GM06990 (cell line): ENCODE measurements around the gene MAU2.

Source experiments
- DNase-seq: peaks from one replicate; pipeline ENCODE4 v3.0.0-alpha.2; 2011; ENCODE audit not compliant: insufficient read length; ENCODE audit errors: extremely low read depth
- H3K27me3 ChIP-seq: replicated peaks from 2 replicates; pipeline ENCODE4 v1.6.0; 2011; ENCODE audit warnings: low read length; ENCODE audit not compliant: control insufficient read depth, insufficient read depth
- H3K36me3 ChIP-seq: 2 replicates; pipeline ENCODE4 v1.5.1; 2011; ENCODE audit warnings: low read length; ENCODE audit not compliant: control insufficient read depth, insufficient read depth
- H3K4me3 ChIP-seq: replicated peaks from 2 replicates; pipeline ENCODE4 v1.5.1; 2011; ENCODE audit warnings: low read depth, mild to moderate bottlenecking, control low read depth, low read length
- CTCF ChIP-seq: IDR thresholded peaks from 2 replicates; pipeline ENCODE4 v1.5.1; 2011; ENCODE audit warnings: low read length, control low read depth, mild to moderate bottlenecking, inconsistent platforms; ENCODE audit not compliant: insufficient read depth, poor library complexity, severe bottlenecking

The MAU2 gene

DNA sequence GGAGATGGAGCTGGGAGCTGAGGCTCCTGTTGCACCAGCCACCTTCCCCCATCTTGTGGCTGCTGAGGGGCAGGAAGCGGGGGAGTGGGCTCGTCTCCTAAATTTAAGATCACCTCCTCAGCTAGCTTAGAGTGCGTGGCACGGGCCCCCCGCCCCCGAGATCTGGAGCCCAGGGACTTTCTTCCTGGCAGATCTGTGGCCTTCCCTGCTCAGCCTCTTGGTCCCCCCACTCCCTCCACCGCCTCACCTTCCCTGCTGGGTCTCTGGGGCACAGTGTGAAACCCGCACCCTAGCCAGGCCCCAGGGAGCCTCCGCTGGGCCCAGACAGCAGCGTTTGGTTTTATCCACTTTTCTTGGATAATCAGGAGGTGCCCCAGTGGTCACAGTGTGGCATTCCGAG, 35.9 kb downstream of the MAU2 start:
- DNase-seq: no peak
- TF ChIP-seq CTCF: no peak
- no peak overlapping the region for H3K4me3 ChIP-seq
- no peaks in the 10 kb centered on the region for H3K27me3 ChIP-seq
- peaks cover 42% of the 10 kb centered on the region for H3K36me3 ChIP-seq

GRCh38 chr19:19356901-19357566, 36.4 kb downstream of the MAU2 start:
- H3K4me3 ChIP-seq: no peak overlapping the region
- no peak for DNase-seq
- H3K27me3 ChIP-seq: no peaks in the 10 kb centered on the region
- TF ChIP-seq CTCF: no peak
- H3K36me3 ChIP-seq: peaks cover 42% of the 10 kb centered on the region

- Histone ChIP-seq H3K27me3 (no peaks in the 10 kb centered on the region), H3K36me3 (peaks cover 8% of the 10 kb centered on the region), H3K4me3 (no peak overlapping the region)
- peak; percentile 36 for DNase-seq
- TF ChIP-seq CTCF: peak; percentile 81
These were observed 40.5 kb downstream of the MAU2 start for GRCh38 chr19:19361075-19361594.

DNA sequence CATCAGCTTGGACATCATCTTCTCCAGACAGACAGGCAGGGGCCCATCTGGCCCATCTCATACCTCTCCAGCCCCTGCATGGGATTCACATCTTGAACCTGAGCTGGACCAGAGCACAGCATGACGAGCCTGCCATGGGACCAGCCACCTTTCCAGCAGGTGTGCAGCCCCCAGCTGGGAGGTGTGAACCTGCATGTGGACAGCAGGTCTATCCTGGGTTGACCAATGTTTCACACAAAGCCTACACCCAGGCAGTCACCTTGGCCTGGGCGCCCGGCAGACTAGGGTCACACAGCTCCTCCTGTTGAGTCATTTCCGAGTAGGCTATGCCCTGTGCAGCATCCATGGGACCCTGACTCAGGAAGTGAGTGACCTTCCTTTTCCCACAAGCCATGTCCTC, 41.4 kb downstream of the MAU2 start:
- peaks cover 2% of the 10 kb centered on the region for H3K36me3 ChIP-seq
- TF ChIP-seq CTCF: no peak
- no peak for DNase-seq

DNA sequence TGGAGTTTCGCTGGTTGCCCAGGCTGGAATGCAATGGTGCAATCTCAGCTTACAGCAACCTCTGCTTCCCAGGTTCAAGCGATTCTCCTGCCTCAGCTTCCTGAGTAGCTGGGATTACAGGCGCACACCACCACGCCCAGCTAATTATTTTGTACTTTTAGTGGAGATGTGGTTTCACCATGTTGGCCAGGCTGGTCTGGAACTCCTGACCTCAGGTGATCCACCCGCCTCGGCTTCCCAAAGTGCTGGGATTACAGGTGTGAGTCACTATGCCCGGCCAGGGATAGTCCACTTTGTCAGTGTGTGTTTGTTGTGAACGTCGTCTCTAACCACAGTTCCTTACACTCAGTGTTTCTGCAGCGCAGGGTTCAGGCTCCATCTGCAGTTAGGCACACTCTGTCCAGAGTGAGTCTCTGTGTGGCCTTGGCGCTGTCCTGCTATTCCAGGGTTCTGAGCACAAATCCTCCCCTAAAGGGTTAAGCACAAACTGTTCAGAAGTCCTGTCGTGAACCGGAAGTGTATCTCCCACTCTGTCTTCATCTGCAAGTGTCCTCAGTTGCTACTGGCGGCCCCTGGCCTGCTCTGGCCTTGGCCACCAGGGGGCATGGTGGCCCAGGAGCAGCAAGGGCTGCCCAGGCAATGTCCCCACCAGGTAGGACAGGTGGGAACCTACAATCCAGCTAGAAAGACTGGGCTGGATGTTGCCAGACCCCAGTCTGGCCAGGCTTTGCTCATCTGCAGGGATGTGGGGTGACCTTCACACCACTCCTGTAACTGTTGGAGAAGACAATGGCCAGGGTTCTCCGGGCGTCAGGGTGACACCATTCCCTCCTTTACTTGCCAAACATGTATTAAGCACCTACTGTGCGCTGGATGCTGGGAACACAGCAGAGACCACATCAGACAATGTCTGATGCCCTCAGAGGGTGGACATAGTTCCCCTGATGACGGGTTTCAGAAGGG, 46.1 kb downstream of the MAU2 start:
- H3K36me3 ChIP-seq: no peaks in the 10 kb centered on the region
- no peaks in the 10 kb centered on the region for H3K27me3 ChIP-seq
- 0 out of 2 replicates have a peak overlapping the region, but pooled peaks have one; percentile 19 for H3K4me3 ChIP-seq
- DNase-seq: peak; percentile 85
- TF ChIP-seq CTCF: peak; percentile 98

More for the DNA sequence above, 41.4 kb downstream of the MAU2 start:
- Histone ChIP-seq H3K4me3 (no peak overlapping the region), H3K27me3 (no peaks in the 10 kb centered on the region)
